GM21526 (cell line): ENCODE data around the gene PCDHGA5.
"Not testable (repeated sequence)": the region's sequence is repeated elsewhere in the genome, so short reads cannot be mapped to it uniquely, and the experiment has no call there.

ENCODE experiments used
- ATAC-seq: cut with Tn5 transposase; IDR thresholded peaks from one replicate; pipeline ENCODE4 v1.9.1; 2021; ENCODE audit warnings: moderate library complexity; ENCODE audit not compliant: unreplicated experiment, low FRiP score

Gene PCDHGA5

GRCh38 chr5:141383345-141383744, 19.4 kb downstream of the PCDHGA5 start:
- ATAC-seq: no peak

DNA sequence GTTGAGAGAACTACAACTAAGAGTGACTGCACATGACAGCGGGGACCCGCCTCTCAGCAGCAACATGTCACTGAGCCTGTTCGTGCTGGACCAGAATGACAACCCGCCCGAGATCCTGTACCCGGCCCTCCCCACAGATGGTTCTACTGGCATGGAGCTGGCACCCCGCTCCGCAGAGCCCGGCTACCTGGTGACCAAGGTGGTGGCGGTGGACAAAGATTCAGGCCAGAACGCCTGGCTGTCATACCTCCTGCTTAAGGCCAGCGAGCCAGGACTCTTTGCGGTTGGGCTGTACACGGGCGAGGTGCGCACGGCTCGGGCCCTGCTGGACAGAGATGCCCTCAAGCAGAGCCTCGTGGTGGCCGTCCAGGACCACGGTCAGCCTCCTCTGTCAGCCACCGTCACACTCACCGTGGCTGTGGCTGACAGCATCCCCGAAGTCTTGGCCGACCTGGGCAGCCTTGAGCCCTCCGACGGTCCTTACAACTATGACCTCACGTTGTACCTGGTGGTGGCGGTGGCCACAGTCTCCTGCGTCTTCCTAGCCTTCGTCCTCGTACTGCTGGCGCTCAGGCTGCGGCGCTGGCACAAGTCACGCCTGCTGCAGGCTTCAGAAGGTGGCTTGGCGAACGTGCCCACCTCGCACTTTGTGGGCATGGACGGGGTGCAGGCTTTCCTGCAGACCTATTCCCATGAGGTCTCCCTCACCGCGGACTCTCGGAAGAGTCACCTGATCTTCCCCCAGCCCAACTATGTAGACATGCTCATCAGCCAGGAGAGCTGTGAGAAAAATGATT, 20.7 kb downstream of the PCDHGA5 start:
- no peak for ATAC-seq

DNA sequence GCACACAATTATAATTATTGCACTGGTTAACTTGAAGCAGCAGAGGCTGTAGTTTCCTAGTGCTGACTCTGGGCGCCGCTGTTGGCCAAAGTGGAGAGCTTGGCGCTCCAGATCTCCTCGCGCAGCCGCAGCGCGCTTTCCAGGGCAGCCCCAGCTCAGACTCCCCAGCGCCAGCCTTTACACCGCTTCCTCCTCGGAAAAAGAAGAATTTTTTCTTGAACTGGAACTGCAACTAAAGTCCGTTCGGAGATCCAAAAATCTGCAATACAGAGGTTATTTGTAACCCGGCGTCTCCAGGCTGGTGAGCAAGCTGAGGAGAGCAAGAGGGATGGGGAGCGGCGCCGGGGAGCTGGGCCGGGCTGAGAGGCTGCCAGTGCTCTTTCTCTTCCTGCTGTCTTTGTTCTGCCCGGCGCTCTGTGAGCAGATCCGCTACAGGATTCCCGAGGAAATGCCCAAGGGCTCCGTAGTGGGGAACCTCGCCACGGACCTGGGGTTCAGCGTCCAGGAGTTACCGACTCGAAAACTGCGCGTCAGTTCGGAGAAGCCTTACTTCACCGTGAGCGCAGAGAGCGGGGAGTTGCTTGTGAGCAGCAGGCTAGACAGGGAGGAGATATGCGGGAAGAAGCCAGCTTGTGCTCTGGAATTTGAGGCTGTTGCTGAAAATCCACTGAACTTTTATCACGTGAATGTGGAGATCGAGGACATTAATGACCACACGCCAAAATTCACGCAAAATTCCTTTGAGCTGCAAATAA, 23.8 kb downstream of the PCDHGA5 start, which contains the start of gene PCDHGB4:
TSS of gene PCDHGB4 (plus strand) at position 142 of the 755 bp plus-strand sequence. CDS start at position 329, 187 bp downstream.
- ATAC-seq: peak; percentile 97

DNA sequence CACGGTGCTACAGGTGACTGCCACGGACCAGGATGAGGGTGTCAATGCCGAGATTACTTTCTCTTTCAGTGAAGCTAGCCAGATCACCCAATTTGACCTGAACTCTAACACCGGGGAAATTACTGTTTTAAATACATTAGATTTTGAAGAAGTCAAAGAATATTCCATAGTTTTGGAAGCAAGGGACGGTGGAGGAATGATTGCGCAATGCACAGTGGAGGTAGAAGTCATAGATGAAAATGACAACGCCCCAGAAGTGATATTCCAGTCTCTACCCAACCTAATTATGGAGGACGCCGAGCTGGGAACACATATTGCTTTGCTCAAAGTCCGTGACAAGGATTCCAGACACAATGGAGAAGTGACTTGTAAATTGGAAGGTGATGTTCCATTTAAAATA, 24.7 kb downstream of the PCDHGA5 start:
- no peak for ATAC-seq

DNA sequence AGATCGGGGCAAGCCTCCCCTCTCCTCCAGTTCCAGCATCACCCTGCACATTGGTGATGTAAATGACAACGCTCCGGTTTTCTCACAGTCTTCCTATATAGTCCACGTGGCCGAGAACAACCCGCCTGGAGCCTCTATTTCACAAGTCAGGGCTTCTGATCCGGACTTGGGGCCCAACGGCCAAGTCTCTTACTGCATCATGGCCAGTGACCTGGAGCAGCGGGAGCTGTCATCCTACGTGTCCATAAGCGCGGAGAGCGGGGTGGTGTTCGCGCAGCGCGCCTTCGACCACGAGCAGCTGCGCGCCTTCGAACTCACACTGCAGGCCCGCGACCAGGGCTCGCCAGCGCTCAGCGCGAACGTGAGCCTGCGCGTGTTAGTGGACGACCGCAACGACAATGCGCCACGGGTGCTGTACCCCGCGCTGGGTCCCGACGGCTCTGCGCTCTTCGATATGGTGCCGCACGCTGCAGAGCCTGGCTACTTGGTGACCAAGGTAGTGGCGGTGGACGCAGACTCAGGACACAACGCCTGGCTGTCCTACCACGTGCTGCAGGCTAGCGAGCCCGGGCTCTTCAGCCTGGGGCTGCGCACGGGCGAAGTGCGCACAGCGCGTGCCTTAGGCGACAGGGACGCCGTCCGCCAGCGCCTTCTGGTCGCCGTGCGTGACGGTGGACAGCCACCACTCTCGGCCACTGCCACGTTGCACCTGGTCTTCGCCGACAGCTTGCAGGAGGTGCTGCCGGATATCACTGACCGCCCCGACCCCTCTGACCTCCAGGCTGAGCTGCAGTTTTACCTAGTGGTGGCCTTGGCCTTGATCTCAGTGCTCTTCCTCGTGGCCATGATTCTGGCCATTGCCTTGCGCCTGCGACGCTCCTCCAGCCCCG, 25.4 kb downstream of the PCDHGA5 start:
- ATAC-seq: no peak

- ATAC-seq: no peak
Observed at GRCh38 chr5:141392429-141393198, 28.7 kb downstream of the PCDHGA5 start, which contains the start of gene PCDHGA8. TSS of gene PCDHGA8 (plus strand) at chr5:141392633. CDS start at chr5:141392814, 181 bp downstream.

DNA sequence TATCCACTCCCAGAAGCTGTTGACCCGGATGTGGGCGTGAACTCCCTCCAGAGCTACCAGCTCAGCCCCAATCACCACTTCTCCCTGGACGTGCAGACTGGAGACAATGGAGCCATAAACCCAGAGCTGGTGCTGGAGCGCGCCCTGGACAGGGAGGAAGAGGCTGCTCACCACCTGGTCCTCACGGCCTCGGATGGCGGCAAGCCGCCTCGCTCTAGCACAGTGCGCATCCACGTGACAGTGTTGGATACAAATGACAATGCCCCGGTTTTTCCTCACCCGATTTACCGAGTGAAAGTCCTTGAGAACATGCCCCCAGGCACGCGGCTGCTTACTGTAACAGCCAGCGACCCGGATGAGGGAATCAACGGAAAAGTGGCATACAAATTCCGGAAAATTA, 29.3 kb downstream of the PCDHGA5 start:
- ATAC-seq: no peak

DNA sequence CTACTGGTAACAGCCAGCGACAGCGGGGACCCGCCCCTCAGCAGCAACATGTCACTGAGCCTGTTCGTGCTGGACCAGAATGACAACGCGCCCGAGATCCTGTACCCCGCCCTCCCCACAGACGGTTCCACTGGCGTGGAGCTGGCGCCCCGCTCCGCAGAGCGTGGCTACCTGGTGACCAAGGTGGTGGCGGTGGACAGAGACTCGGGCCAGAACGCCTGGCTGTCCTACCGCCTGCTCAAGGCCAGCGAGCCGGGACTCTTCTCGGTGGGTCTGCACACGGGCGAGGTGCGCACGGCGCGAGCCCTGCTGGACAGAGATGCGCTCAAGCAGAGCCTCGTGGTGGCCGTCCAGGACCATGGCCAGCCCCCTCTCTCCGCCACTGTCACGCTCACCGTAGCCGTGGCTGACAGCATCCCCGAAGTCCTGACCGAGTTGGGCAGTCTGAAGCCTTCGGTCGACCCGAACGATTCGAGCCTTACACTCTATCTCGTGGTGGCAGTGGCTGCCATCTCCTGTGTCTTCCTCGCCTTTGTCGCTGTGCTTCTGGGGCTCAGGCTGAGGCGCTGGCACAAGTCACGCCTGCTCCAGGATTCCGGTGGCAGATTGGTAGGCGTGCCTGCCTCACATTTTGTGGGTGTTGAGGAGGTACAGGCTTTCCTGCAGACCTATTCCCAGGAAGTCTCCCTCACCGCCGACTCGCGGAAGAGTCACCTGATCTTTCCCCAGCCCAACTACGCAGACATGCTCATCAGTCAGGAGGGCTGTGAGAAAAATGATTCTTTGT, 30.6 kb downstream of the PCDHGA5 start:
- not testable (repeated sequence) for ATAC-seq

DNA sequence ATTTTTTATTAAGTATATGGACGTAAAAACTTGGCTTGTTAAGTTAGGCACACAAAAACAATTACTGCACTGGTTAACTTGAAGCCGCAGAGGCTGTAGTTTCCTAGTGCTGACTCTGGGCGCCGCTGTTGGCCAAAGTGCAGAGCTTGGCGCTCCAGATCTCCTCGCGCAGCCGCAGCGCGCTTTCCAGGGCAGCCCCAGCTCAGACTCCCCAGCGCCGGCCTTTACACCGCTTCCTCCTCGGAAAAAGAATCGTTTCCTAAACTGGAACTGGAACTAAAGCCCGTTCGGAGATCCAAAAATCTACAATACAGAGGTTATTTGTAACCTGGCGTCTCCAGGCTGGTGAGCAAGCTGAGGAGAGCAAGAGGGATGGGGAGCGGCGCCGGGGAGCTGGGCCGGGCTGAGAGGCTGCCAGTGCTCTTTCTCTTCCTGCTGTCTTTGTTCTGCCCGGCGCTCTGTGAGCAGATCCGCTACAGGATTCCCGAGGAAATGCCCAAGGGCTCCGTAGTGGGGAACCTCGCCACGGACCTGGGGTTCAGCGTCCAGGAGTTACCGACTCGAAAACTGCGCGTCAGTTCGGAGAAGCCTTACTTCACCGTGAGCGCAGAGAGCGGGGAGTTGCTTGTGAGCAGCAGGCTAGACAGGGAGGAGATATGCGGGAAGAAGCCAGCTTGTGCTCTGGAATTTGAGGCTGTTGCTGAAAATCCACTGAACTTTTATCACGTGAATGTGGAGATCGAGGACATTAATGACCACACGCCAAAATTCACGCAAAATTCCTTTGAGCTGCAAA, 34.0 kb downstream of the PCDHGA5 start, which contains the start of gene PCDHGB5:
TSS of gene PCDHGB5 (plus strand) at position 192 of the 796 bp plus-strand sequence. CDS start at position 373, 181 bp downstream.
- ATAC-seq: peak; percentile 93

- ATAC-seq: no peak
Observed at GRCh38 chr5:141398608-141399007, 34.6 kb downstream of the PCDHGA5 start.

- ATAC-seq: no peak
Observed at GRCh38 chr5:141399555-141400258, 35.7 kb downstream of the PCDHGA5 start.

DNA sequence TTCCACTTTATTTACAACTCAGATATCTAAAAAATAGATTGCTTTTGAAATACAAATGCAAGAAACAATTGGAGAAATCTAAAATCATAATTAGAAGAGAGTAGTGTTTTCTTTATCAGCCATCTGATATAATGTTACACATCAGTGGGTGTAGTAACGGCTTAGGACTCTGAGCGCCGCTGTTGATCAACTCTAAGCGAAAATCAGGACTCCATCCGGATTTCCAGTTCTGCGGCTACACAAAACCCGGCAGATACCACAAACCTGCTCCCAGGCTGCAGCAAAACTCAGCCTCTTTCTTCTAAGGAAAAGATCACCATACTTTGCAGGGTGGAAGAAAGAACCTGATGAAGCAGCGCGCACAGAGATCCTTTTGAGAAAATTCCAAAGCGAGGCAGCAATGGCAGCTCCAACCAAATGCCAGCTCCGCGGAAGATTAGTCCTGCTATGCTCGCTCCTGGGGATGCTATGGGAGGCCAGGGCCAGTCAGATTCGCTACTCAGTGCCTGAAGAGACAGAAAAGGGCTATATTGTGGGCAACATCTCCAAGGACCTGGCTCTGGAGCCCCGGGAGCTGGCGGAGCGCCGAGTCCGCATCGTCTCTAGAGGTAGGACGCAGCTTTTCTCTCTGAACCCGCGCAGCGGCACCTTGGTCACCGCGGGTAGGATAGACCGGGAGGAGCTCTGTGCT, 38.7 kb downstream of the PCDHGA5 start, which contains the start of gene PCDHGA9:
TSS of gene PCDHGA9 (plus strand) at position 226 of the 691 bp plus-strand sequence. CDS start at position 401, 175 bp downstream.
- no peak for ATAC-seq

DNA sequence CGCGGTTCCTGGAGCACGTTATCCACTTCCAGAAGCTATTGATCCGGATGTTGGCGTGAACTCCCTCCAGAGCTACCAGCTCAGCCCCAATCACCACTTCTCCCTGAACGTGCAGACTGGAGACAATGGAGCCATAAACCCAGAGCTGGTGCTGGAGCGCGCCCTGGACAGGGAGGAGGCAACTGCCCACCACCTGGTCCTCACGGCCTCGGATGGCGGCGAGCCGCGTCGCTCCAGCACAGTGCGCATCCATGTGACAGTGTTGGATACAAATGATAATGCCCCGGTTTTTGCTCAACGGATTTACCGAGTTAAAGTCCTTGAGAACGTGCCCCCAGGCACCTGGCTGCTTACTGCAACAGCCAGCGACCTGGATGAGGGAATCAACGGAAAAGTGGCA, 39.4 kb downstream of the PCDHGA5 start:
- ATAC-seq: no peak

- ATAC-seq: peak; percentile 75
Observed at GRCh38 chr5:141407790-141408505, 44.0 kb downstream of the PCDHGA5 start, which contains the start of gene PCDHGB6. TSS of gene PCDHGB6 (plus strand) at chr5:141408021. CDS start at chr5:141408203, 182 bp downstream.

DNA sequence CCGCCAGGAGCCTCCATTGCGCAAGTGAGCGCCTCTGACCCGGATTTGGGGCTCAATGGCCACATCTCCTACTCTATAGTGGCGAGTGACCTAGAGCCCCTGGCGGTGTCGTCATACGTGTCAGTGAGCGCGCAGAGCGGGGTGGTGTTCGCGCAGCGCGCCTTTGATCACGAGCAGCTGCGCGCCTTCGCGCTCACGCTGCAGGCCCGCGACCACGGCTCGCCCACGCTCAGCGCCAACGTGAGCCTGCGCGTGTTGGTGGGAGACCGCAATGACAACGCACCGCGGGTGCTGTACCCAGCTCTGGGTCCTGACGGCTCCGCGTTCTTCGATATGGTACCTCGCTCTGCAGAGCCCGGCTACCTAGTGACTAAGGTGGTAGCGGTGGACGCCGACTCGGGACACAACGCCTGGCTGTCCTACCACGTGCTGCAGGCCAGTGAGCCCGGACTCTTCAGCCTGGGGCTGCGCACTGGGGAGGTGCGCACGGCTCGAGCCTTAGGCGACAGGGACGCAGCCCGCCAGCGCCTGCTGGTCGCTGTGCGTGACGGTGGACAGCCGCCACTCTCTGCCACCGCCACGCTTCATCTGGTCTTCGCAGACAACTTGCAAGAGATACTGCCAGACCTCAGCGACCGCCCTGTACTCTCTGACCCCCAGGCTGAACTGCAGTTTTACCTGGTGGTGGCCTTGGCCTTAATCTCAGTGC, 45.8 kb downstream of the PCDHGA5 start:
- no peak for ATAC-seq
